Heart left ventricle (tissue), 16 donors: Measurements from ENCODE around the gene MBP. TPM values are rescaled to one million over a fixed set of nuclear protein-coding genes. Genes with fewer than 3 reads are reported as not detected.

Experiments
- ATAC-seq, 4 donors: fragments of 200-7000 bp; cut with Tn5 transposase; one replicate each; pipeline ENCODE4 v1.9.1; 2020 to 2022; ENCODE audit warnings: moderate library complexity in 4 of 4, mild to moderate bottlenecking in 3 of 4, moderate number of reproducible peaks in 1 of 4
- DNase-seq, 5 donors: peaks; one replicate each; pipeline ENCODE4 v3.0.0-alpha.2; 2020
- H3K27ac ChIP-seq, 12 donors: fragments of 200-600 bp; sonication (generic) in 4 of 12; one replicate each; pipeline versions ENCODE4 v1.5.0 to v1.8.0; 2016 to 2022; ENCODE audit warnings: mild to moderate bottlenecking in 2 of 12
- H3K27me3 ChIP-seq, 9 donors: fragments of 200-600 bp; sonication (generic) in 2 of 9; one replicate each; pipeline versions ENCODE4 v1.5.1 to v1.8.0; 2016 to 2022; ENCODE audit warnings: mild to moderate bottlenecking in 3 of 9
- H3K36me3 ChIP-seq, 9 donors: fragments of 200-600 bp; sonication (generic) in 2 of 9; one replicate each; pipeline versions ENCODE4 v1.5.0 to v1.8.0; 2018 to 2022; ENCODE audit warnings: mild to moderate bottlenecking in 2 of 9
- H3K4me1 ChIP-seq, 12 donors: fragments of 200-600 bp; sonication (generic) in 4 of 12; one replicate each; pipeline versions ENCODE4 v1.5.0 to v1.8.0; 2016 to 2022; ENCODE audit warnings: mild to moderate bottlenecking in 3 of 12
- H3K4me3 ChIP-seq, 12 donors: fragments of 200-600 bp; sonication (generic) in 4 of 12; one replicate each; pipeline versions ENCODE4 v1.5.0 to v1.8.0; 2017 to 2022; ENCODE audit warnings: mild to moderate bottlenecking in 9 of 12, moderate library complexity in 4 of 12
- H3K9me3 ChIP-seq, 12 donors: fragments of 200-600 bp; sonication (generic) in 4 of 12; one replicate each; pipeline versions ENCODE4 v1.5.0 to v1.8.0; 2016 to 2022; ENCODE audit warnings: mild to moderate bottlenecking in 1 of 12
- POLR2A ChIP-seq, 2 donors: fragments of 450-650 bp; IDR thresholded peaks; one replicate each; pipeline ENCODE4 v1.6.1; 2017; ENCODE audit warnings: antibody characterized with exemption in 2 of 2, mild to moderate bottlenecking in 2 of 2, moderate library complexity in 2 of 2
- WGBS, 4 donors: extraction: QIAGEN DNeasy Blood & Tissue Kit in 2 of 4; methylation state at CpG; one replicate each; pipeline versions ENCODE4 v1.1.5 to v1.1.7; 2013 to 2018; 5-methylcytosine and 5-hydroxymethylcytosine counted together
- intact Hi-C, 10 donors: fragments of 100-400 bp; cut with DNase I; formaldehyde crosslinking; loops; one replicate each; pipeline versions ENCODE4 v1.11.1 to v1.14.2; 2022
- polyA plus RNA-seq, 2 donors: library from polyadenylated mRNA; stranded (reverse); fragments of 200-250 nt; gene quantifications; one replicate each; pipeline ENCODE4 v1.2.3, GENCODE V29; 2013
- total RNA-seq, 9 donors: library from RNA; depleted of rRNA in 2 of 9; stranded (reverse); fragments of >200 nt in 2 of 9; fragmentation: NEBNext Ultra II Directional in 3 of 9; extraction: Animal tissue kit (Norgen Biotek cat#: 25700) in 3 of 9; gene quantifications; one replicate each; pipeline versions ENCODE4 v1.1.0 to v1.2.4, GENCODE V29; 2016 to 2023
- TF ChIP-seq, protein P1 (sequence below), 12 donors: fragments of 200-600 bp; sonication (generic) in 4 of 12; IDR thresholded peaks; one replicate each; pipeline versions ENCODE4 v1.5.0 to v1.8.0; 2018 to 2022; ENCODE audit warnings: antibody characterized with exemption in 12 of 12, mild to moderate bottlenecking in 5 of 12
- donor health status: ischemic (EF 13 %, LVEDD 7.1; RV severe dilation, severe dysfunction).
- donor health status: healthy with polysubstance abuse.
- donor health status: DM: no; HTN: yes; CAD: no.
- donor health status: DM: no; HTN: no; CAD: no.
- donor health status: ischemic (EF 25% LVEDD 6.9; RV normal size, moderate dysfunction).
- donor health status: ischemic (EF 25% LVEDD 5.7; RV mildly dilated, moderate dysfunction).
- donor health status: healthy.
- donor health status: DM: yes; HTN: yes; CAD: no.
- donor health status: ischemic (EF 35%, LVEDD 5.7; RV mildly dilated, moderate dysfunction).
- donor health status: nonischemic (EF 11% LVEDD 7.7; RV severe dilation, severe dysfunction).
- donor health status: DM: yes; HTN: yes; CAD: no.
- donor health status: PGD.
- donor health status: ischemic (EF 29% LVEDD 5.4; RV normal size, mild dysfunction).
- donor health status: nonischemic (EF 23%, LVEDD 6.1; RV moderate dilation, normal function).

The MBP gene
- total and polyA plus RNA-seq, 11 donors, result 7.7 to 93.0 (median 31.8) TPM

DNA sequence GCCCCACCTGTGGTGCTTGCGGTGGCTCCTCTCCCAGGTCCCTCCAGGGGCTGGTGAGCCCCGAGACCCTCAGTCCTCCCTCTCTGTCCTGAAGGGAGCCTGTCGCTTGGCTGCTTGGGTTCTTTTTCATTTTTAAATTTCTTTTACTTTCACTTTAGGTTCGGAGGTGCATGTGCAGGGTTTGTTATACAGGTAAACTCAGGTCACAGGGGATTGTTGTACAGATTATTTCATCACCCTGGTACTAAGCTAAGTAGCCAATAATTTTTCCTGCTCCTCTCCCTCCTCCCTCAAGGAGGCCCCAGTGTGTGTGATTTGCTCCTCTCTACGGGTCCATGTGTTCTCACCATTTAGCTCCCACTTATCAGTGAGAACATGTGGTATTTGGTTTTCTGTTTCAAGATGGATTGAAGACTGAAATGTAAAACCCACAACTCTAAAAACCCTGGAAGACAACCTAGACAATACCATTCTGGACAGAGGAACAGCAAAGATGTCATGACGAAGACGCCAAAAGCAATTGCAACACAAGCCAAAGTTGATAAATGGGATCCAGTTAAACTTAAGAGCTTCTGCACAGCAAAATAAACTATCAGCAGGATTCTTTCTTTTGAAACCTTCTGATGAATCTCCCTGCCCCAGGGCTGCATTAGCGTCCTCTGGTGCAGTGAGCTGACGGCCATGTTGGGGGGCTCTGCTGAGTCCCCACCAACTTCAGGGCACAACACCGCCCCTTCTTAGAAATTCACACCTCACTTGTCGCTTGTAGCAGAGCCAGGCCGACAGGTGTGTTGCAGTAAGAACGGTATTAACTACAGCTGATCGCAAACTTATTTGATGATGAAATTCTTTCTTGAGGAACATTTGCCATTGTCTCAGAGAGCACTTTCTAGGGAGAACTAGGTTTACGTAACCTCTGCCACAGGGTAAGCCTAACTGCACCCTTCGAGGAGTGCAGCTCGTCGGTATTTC lies 174.9 kb downstream of the MBP start:
- DNase-seq, result no peak
- H3K27ac ChIP-seq, result no peak overlapping the region
- peaks cover 0 to 25% (median 16%) of the 10 kb centered on the region in 12 donors for H3K4me1 ChIP-seq
- H3K36me3 ChIP-seq, result peaks cover 0 to 54% (median 46%) of the 10 kb centered on the region in 9 donors
- 88 to 91% (median 89%) methylated on average over 17 to 18 of the region's 18 CpGs for WGBS, 4 donors
- no peak overlapping the region for H3K4me3 ChIP-seq
- ATAC-seq, result no peak
- TF ChIP-seq POLR2A (IDR thresholded peaks at IDR 0.05), result no peak
- TF ChIP-seq, protein P1, sequence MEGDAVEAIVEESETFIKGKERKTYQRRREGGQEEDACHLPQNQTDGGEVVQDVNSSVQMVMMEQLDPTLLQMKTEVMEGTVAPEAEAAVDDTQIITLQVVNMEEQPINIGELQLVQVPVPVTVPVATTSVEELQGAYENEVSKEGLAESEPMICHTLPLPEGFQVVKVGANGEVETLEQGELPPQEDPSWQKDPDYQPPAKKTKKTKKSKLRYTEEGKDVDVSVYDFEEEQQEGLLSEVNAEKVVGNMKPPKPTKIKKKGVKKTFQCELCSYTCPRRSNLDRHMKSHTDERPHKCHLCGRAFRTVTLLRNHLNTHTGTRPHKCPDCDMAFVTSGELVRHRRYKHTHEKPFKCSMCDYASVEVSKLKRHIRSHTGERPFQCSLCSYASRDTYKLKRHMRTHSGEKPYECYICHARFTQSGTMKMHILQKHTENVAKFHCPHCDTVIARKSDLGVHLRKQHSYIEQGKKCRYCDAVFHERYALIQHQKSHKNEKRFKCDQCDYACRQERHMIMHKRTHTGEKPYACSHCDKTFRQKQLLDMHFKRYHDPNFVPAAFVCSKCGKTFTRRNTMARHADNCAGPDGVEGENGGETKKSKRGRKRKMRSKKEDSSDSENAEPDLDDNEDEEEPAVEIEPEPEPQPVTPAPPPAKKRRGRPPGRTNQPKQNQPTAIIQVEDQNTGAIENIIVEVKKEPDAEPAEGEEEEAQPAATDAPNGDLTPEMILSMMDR (IDR thresholded peaks at IDR 0.05), result no peak
- no peaks in the 10 kb centered on the region for H3K27me3 ChIP-seq
- intact Hi-C loops, result no loop called here
- H3K9me3 ChIP-seq, result peaks cover 0 to 4% (median 0%) of the 10 kb centered on the region in 12 donors

DNA sequence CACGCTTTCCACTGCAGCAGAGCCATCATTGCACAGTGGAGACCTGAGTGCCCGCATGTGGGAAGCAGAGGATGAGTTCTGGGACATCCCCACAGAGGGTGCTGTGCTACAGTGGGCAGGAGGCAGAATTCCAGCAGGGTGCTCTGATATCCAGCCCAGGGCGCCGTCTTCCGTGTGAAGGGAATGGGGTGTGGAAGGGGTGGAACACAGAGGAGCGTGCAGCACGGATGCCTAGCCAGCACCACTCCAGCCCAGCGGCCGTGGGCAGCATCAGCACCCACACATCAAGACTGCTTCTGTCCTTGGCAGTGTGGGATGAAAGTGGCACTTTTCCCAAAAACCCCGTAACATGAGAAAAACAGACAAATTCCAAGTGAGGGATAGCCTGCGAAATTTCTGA lies 175.9 kb downstream of the MBP start:
- H3K4me3 ChIP-seq, result no peak overlapping the region
- no peak for DNase-seq
- no peak overlapping the region for H3K27ac ChIP-seq
- no peak for ATAC-seq
- H3K4me1 ChIP-seq, result peaks cover 0 to 25% (median 16%) of the 10 kb centered on the region in 12 donors
- WGBS, 4 donors, result 96 to 100% (median 98%) methylated on average over 6 to 11 of the region's 11 CpGs
- intact Hi-C loops, result no loop called here
- H3K36me3 ChIP-seq, result peaks cover 0 to 63% (median 47%) of the 10 kb centered on the region in 9 donors
- H3K9me3 ChIP-seq, result no peaks in the 10 kb centered on the region
- H3K27me3 ChIP-seq, result no peaks in the 10 kb centered on the region
- TF ChIP-seq, protein P1 (IDR thresholded peaks at IDR 0.05), result no peak
- TF ChIP-seq POLR2A (IDR thresholded peaks at IDR 0.05), result no peak

DNA sequence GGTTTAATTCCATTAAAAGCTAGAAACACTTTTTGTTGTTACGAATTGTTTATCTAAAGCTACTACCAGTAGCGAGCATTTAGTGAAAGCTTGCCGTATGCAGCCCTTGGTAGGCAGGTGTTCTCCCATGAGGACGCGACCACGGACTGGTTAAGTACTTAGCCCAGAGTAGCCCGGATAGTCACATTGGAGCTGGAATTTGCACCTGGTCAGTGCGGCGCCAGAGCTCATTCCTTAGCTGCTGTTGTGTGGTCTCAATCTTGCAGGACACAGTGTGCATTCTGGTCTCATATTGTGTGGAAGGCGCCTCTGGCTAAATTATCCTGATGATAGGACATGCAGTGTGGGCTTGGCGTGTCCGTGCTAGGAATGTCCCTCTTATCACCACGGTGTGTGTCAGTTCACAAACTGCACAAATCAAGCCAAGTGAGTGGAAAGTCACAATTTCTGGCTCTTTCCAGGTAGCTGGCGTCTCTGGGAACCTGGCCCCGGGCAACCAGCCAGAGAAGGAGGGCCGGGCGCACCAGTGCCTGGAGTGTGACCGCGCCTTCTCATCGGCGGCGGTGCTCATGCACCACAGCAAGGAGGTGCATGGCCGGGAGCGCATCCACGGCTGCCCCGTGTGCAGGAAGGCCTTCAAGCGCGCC lies 176.9 kb downstream of the MBP start:
- intact Hi-C loops, result no loop called here
- no peaks in the 10 kb centered on the region for H3K9me3 ChIP-seq
- TF ChIP-seq, protein P1 (IDR thresholded peaks at IDR 0.05), result no peak
- TF ChIP-seq POLR2A (IDR thresholded peaks at IDR 0.05), result no peak
- no peak overlapping the region for H3K4me3 ChIP-seq
- no peak for DNase-seq
- H3K27me3 ChIP-seq, result no peaks in the 10 kb centered on the region
- H3K36me3 ChIP-seq, result peaks cover 0 to 66% (median 46%) of the 10 kb centered on the region in 9 donors
- no peak overlapping the region for H3K27ac ChIP-seq
- ATAC-seq, result no peak
- H3K4me1 ChIP-seq, result peaks cover 0 to 25% (median 16%) of the 10 kb centered on the region in 12 donors
- 90 to 93% (median 91%) methylated on average over 26 to 28 of the region's 28 CpGs for WGBS, 4 donors
